ENCODE measurements around the gene CLEC4M.

DNA sequence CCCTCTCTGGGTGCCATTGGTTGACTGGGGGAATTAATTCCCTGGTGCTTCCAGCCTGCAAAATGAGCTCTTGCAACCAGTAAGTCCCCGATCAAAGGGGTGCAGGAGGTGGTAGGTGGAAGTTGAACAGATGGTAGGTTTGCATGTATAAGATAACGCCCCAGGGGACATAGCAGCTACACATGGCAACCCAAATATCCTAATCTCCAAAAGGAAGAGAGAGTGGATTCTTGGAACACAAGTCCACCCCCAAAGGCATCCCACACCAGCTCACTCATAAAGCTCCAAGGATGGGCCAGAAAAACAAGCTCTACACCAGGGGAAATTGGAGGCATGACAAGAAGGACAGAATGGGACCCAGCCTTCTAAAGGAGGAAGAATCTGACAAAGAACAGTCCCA is 20.5 kb upstream of the CLEC4M start:
- no peak for TF ChIP-seq SUZ12 (IDR thresholded peaks at IDR 0.05; ENCODE audit: extremely low read depth, insufficient read depth, insufficient read length)
- no peak for TF ChIP-seq YY1 (IDR thresholded peaks at IDR 0.05; ENCODE audit: insufficient read depth, insufficient read length)
- TF ChIP-seq ZNF274 (IDR thresholded peaks at IDR 0.05; ENCODE audit: low read depth, low read length) = no peak

Measured in NT2/D1 (cell line).